GM12878 (cell line): ENCODE results near the gene EXOC3L4. TPM values are rescaled to one million over a fixed set of nuclear protein-coding genes. Genes with fewer than 3 reads are reported as not detected.

Experiments
- ASH2L ChIP-seq: fragments of 300-600, 200-600 bp; sonication (generic); IDR thresholded peaks from 2 replicates; pipeline ENCODE4 v1.6.1; 2017; ENCODE audit warnings: low read depth, mild to moderate bottlenecking, borderline replicate concordance
- BCL3 ChIP-seq: IDR thresholded peaks from 2 replicates; pipeline ENCODE4 v1.6.1; 2011; ENCODE audit warnings: borderline replicate concordance, low read depth, mild to moderate bottlenecking, moderate library complexity, low read length; ENCODE audit not compliant: insufficient read depth, poor library complexity, severe bottlenecking
- E2F4 ChIP-seq: IDR thresholded peaks from 2 replicates; pipeline ENCODE4 v1.6.1; 2012; ENCODE audit warnings: low read depth, low read length, improper control_type of control experiment
- EED ChIP-seq: sonication (generic); IDR thresholded peaks from 2 replicates; pipeline ENCODE4 v1.6.1; 2016; ENCODE audit warnings: antibody characterized with exemption, low read depth
- ESRRA ChIP-seq: IDR thresholded peaks from 2 replicates; pipeline ENCODE4 v1.6.1; 2012; ENCODE audit warnings: mild to moderate bottlenecking, low read length, improper control_type of control experiment
- IRF3 ChIP-seq: fragments of 450-650 bp; IDR thresholded peaks from 2 replicates; pipeline ENCODE4 v1.6.1; 2014; ENCODE audit warnings: mild to moderate bottlenecking
- MEF2A ChIP-seq: IDR thresholded peaks from 2 replicates; pipeline ENCODE4 v1.6.1; 2011; ENCODE audit warnings: low read depth, mild to moderate bottlenecking, low read length, moderate library complexity; ENCODE audit not compliant: insufficient read depth
- MXI1 ChIP-seq: fragments of 150-350 bp; IDR thresholded peaks from 2 replicates; pipeline ENCODE4 v1.6.1; 2011; ENCODE audit warnings: low read depth, mild to moderate bottlenecking, inconsistent platforms, low read length, improper control_type of control experiment
- NBN ChIP-seq: fragments of 450-650 bp; IDR thresholded peaks from 2 replicates; pipeline ENCODE4 v1.6.1; 2016
- NFIC ChIP-seq: IDR thresholded peaks from 2 replicates; pipeline ENCODE4 v1.6.1; 2012; ENCODE audit warnings: low read depth, mild to moderate bottlenecking, inconsistent platforms, low read length, moderate library complexity
- NR2F1 ChIP-seq: fragments of 450-650 bp; conservative IDR thresholded peaks from 2 replicates; pipeline ENCODE4 v1.6.1; 2017; ENCODE audit warnings: mild to moderate bottlenecking
- PAX5 ChIP-seq: IDR thresholded peaks from 2 replicates; pipeline ENCODE4 v1.6.1; 2011; ENCODE audit warnings: low read depth, low read length, borderline replicate concordance
- PBX3 ChIP-seq: IDR thresholded peaks from 2 replicates; pipeline ENCODE4 v1.6.1; 2011; ENCODE audit warnings: mild to moderate bottlenecking, low read depth, low read length, moderate library complexity; ENCODE audit not compliant: insufficient replicate concordance
- POLR2AphosphoS2 ChIP-seq: IDR thresholded peaks from 2 replicates; pipeline ENCODE4 v1.6.1; 2011; ENCODE audit warnings: low read depth, mild to moderate bottlenecking, low read length, improper control_type of control experiment, moderate library complexity
- POU2F2 ChIP-seq: IDR thresholded peaks from 3 replicates; pipeline ENCODE4 v1.6.1; 2011; ENCODE audit warnings: low read depth, mild to moderate bottlenecking, low read length, borderline replicate concordance
- RELA ChIP-seq: fragments of 450-650 bp; IDR thresholded peaks from 2 replicates; pipeline ENCODE4 v1.8.0; 2014; ENCODE audit warnings: borderline replicate concordance; ENCODE audit not compliant: partially characterized antibody
- RFX5 ChIP-seq: IDR thresholded peaks from 2 replicates; pipeline ENCODE4 v1.6.1; 2011; ENCODE audit warnings: low read depth, low read length, improper control_type of control experiment
- SMAD1 ChIP-seq: fragments of 450-650 bp; IDR thresholded peaks from 2 replicates; pipeline ENCODE4 v1.6.1; 2018; ENCODE audit warnings: mild to moderate bottlenecking, low read depth; ENCODE audit not compliant: partially characterized antibody
- SRF ChIP-seq, 2 experiments: IDR thresholded peaks; 2 replicates each; pipeline ENCODE4 v1.6.1; 2011; ENCODE audit warnings: low read depth in 2 of 2, low read length in 2 of 2, mild to moderate bottlenecking in 1 of 2, moderate library complexity in 1 of 2
- STAT1 ChIP-seq: fragments of 450-650 bp; conservative IDR thresholded peaks from 2 replicates; pipeline ENCODE4 v1.6.1; 2014; ENCODE audit warnings: antibody characterized with exemption, mild to moderate bottlenecking
- STAT3 ChIP-seq: IDR thresholded peaks from 2 replicates; pipeline ENCODE4 v1.6.1; 2011; ENCODE audit warnings: low read depth, low read length, improper control_type of control experiment
- SUPT20H ChIP-seq: IDR thresholded peaks from 2 replicates; pipeline ENCODE4 v1.6.1; 2011; ENCODE audit warnings: low read depth, mild to moderate bottlenecking, low read length, moderate library complexity, borderline replicate concordance; ENCODE audit not compliant: control insufficient read depth
- TBL1XR1 ChIP-seq: IDR thresholded peaks from 2 replicates; pipeline ENCODE4 v1.6.1; 2012; ENCODE audit warnings: low read depth, low read length, improper control_type of control experiment
- WRNIP1 ChIP-seq: IDR thresholded peaks from 2 replicates; pipeline ENCODE4 v1.6.1; 2011; ENCODE audit warnings: low read depth, low read length, improper control_type of control experiment, borderline replicate concordance
- ZBTB33 ChIP-seq: fragments of 450-650 bp; IDR thresholded peaks from 2 replicates; pipeline ENCODE4 v1.6.1; 2017; ENCODE audit warnings: mild to moderate bottlenecking
- polyA plus RNA-seq, 11 experiments: library from polyadenylated mRNA; depleted of rRNA in 4 of 11; unstranded in 6 of 11; stranded (reverse) in 5 of 11; fragments of >200 nt; fragmentation: Nextera tagmentation in 4 of 11; fragmentation: Illumina TruSeq in 1 of 11; extraction: Ambion mirVana in 4 of 11; extraction: Trizol in 1 of 11; gene quantifications; 1 replicate in 1 of 11; 2 replicates in 10 of 11; pipeline versions ENCODE4 v1.2.1 to v1.2.3, GENCODE V29; 2011 to 2016; ENCODE audit warnings: inconsistent platforms in 2 of 11, missing spikeins in 2 of 11, low read depth in 1 of 11
- total RNA-seq, 4 experiments: library from RNA; depleted of rRNA in 3 of 4; stranded (reverse); fragments of >200 nt in 3 of 4; fragmentation: Illumina TruSeq in 1 of 4; extraction: Trizol in 1 of 4; gene quantifications; 2 replicates each; pipeline versions ENCODE4 v1.2.1 to v1.2.3, GENCODE V29; 2013 to 2021

The EXOC3L4 gene
- total and polyA plus RNA-seq, 10 of the 15 experiments (the other 5 are each of a cell fraction or from before 2014, with no cell fraction given), result not detected

GRCh38 chr14:103111232-103111868, 16.8 kb downstream of the EXOC3L4 start (continued):
- TF ChIP-seq BCL3, result no peak
- no peak for TF ChIP-seq STAT3
- no peak for TF ChIP-seq E2F4
- TF ChIP-seq WRNIP1, result no peak
- no peak for TF ChIP-seq ZBTB33
- no peak for TF ChIP-seq STAT1
- no peak for TF ChIP-seq ASH2L
- no peak for TF ChIP-seq NFIC
- peak; percentile 78 for TF ChIP-seq RELA
- TF ChIP-seq TBL1XR1, result no peak
- TF ChIP-seq MXI1, result no peak
- TF ChIP-seq NBN, result 0 out of 2 replicates have a peak, but pooled peaks have one; percentile 34
- no peak for TF ChIP-seq SMAD1
- 0 out of 2 replicates have a peak, but pooled peaks have one; percentile 14 for TF ChIP-seq PAX5
- TF ChIP-seq SUPT20H, result no peak
- no peak for TF ChIP-seq RFX5
- 0 out of 3 replicates have a peak, but pooled peaks have one; percentile 11 for TF ChIP-seq POU2F2
- TF ChIP-seq PBX3, result no peak
- TF ChIP-seq IRF3, result no peak
- TF ChIP-seq SRF (IDR thresholded peaks at IDR 0.05; ENCODE audit: low read depth in 2 of 2, low read length in 2 of 2), result no peak
- peak; percentile 91 for TF ChIP-seq NR2F1
- TF ChIP-seq EED, result peak; percentile 87
- no peak for TF ChIP-seq ESRRA
- TF ChIP-seq POLR2AphosphoS2, result no peak
- no peak for TF ChIP-seq MEF2A
